Right atrium auricular region (tissue), 2 donors: ENCODE measurements around the gene SLC26A8. TPM values are rescaled to one million over a fixed set of nuclear protein-coding genes. Genes with fewer than 3 reads are reported as not detected.
"Not testable (repeated sequence)": the region's sequence is repeated elsewhere in the genome, so short reads cannot be mapped to it uniquely, and the experiment has no call there.

Experiments
- DNase-seq: peaks from one replicate; pipeline ENCODE4 v3.0.0-alpha.2; 2019; ENCODE audit warnings: low spot score
- H3K27ac ChIP-seq, 2 donors: fragments of 200-600 bp; sonication (generic); 1 replicate in 1 of 2; 2 replicates in 1 of 2; pipeline ENCODE4 v1.5.1; 2016 to 2019
- H3K27me3 ChIP-seq, 2 donors: fragments of 200-600 bp; sonication (generic); one replicate each; pipeline versions ENCODE4 v1.5.1 to v1.6.0; 2017 to 2019
- H3K36me3 ChIP-seq: fragments of 200-600 bp; sonication (generic); one replicate; pipeline ENCODE4 v1.5.1; 2016
- H3K4me1 ChIP-seq, 2 donors: fragments of 200-600 bp; sonication (generic); one replicate each; pipeline versions ENCODE4 v1.5.1 to v1.6.0; 2017 to 2019
- H3K4me3 ChIP-seq, 2 donors: fragments of 200-600 bp; sonication (generic); 1 replicate in 1 of 2; 2 replicates in 1 of 2; pipeline ENCODE4 v1.5.1; 2017 to 2019; ENCODE audit warnings: mild to moderate bottlenecking in 1 of 2, moderate library complexity in 1 of 2
- H3K9me3 ChIP-seq, 2 donors: fragments of 200-600 bp; sonication (generic); one replicate each; pipeline ENCODE4 v1.5.1; 2019
- total RNA-seq, 2 donors: library from RNA; depleted of rRNA; stranded (reverse); fragments of >200 nt; gene quantifications; one replicate each; pipeline ENCODE4 v1.1.0, GENCODE V29; 2016
- TF ChIP-seq, protein P1 (sequence below), 2 donors: fragments of 200-600 bp; sonication (generic); IDR thresholded peaks; one replicate each; pipeline ENCODE4 v1.5.1; 2019; ENCODE audit warnings: antibody characterized with exemption in 2 of 2

The SLC26A8 gene
- total RNA-seq, 2 donors from 2014 or later: not detected

DNA sequence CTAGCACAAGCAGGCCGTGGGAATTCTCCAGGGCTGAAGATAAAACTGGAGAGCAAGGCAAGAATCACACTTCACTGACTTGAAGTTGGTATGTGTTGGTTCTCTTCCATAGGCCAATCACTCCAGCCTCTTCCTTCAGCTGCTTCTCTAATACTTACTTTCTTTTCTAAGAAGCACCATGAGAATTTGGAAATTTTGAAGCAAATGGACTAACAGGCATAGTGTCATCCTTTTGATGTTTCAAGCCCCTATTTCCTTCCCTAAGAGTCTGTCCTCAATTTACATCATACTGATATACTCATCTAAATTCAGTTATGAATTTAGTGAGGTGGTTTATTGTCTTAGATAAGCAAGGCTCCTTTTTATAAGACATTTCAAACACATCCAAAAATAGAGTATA is 24.0 kb downstream of the SLC26A8 start:
- no peaks in the 10 kb centered on the region for H3K27me3 ChIP-seq
- TF ChIP-seq, protein P1, sequence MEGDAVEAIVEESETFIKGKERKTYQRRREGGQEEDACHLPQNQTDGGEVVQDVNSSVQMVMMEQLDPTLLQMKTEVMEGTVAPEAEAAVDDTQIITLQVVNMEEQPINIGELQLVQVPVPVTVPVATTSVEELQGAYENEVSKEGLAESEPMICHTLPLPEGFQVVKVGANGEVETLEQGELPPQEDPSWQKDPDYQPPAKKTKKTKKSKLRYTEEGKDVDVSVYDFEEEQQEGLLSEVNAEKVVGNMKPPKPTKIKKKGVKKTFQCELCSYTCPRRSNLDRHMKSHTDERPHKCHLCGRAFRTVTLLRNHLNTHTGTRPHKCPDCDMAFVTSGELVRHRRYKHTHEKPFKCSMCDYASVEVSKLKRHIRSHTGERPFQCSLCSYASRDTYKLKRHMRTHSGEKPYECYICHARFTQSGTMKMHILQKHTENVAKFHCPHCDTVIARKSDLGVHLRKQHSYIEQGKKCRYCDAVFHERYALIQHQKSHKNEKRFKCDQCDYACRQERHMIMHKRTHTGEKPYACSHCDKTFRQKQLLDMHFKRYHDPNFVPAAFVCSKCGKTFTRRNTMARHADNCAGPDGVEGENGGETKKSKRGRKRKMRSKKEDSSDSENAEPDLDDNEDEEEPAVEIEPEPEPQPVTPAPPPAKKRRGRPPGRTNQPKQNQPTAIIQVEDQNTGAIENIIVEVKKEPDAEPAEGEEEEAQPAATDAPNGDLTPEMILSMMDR (IDR thresholded peaks at IDR 0.05): no peak
- H3K4me3 ChIP-seq: no peak overlapping the region
- no peaks in the 10 kb centered on the region for H3K4me1 ChIP-seq
- no peak overlapping the region for H3K27ac ChIP-seq
- H3K9me3 ChIP-seq: no peaks in the 10 kb centered on the region
- no peaks in the 10 kb centered on the region for H3K36me3 ChIP-seq
- no peak for DNase-seq

DNA sequence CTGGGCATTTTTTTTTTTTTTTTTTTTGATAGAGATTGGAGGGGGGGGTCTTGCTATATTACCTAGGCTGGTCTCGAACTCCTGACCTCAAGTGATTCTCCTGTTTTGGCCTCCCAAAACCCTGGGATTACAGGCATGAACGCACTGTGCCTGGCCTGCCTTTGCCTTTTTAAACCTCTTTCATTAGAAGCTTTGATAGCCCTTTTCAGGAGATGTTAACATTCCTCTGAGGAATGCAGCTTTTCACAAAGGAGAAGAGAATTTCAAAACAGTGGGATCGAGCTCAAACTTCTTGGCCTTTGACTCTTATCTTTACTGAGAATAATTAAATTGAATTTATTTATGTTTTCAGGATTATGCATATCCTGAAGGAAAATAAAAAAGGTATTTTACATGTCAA is 31.3 kb downstream of the SLC26A8 start:
- H3K4me3 ChIP-seq: no peak overlapping the region
- H3K27ac ChIP-seq: no peak overlapping the region
- no peaks in the 10 kb centered on the region for H3K36me3 ChIP-seq
- H3K27me3 ChIP-seq: no peaks in the 10 kb centered on the region
- H3K9me3 ChIP-seq: no peaks in the 10 kb centered on the region
- no peaks in the 10 kb centered on the region for H3K4me1 ChIP-seq
- TF ChIP-seq, protein P1 (IDR thresholded peaks at IDR 0.05): no peak
- DNase-seq: no peak

DNA sequence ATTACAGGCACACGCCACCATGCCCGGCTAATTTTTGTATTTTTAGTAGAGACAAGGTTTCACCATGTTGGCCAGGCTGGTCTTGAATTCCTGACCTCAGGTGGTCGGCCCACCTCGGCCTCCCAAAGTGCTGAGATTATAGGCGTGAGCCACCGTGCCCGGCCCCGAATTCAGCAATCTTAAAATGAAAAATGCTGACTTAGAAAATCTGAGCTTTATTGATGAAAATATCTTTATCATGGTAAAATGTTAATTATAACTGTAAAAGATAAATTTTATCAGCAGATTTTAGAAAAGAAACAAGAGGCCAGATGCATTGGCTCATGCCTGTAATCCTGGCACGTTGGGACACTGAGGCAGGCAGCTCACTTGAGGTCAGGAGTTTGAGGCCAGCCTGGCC is 36.4 kb downstream of the SLC26A8 start:
- H3K4me1 ChIP-seq, H3K36me3 ChIP-seq, DNase-seq, H3K27ac ChIP-seq, H3K27me3 ChIP-seq, H3K9me3 ChIP-seq, H3K4me3 ChIP-seq: not testable (repeated sequence)

DNA sequence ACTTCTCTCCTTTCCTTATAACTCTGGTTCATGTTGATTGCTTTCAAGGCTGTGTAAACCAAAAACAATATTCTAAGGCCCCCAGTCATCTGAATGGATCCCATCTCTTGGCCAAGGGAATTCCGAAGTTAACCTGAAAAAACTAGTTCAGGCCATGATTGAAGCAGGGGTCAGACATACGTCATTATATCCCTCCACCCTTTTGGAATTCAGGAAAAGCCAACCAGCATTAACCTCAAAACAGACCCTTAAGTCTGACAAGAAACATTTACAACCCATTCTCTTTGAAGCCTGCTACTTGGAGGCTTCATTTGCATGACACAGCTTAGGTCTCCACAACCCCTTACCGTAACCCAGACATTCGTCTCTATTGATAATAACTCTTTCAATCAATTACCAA is 39.7 kb downstream of the SLC26A8 start:
- Histone ChIP-seq H3K9me3 (no peaks in the 10 kb centered on the region), H3K4me1 (no peaks in the 10 kb centered on the region), H3K36me3 (no peaks in the 10 kb centered on the region), H3K4me3 (no peak overlapping the region), H3K27ac (no peak overlapping the region), H3K27me3 (no peaks in the 10 kb centered on the region)
- TF ChIP-seq, protein P1 (IDR thresholded peaks at IDR 0.05): no peak
- no peak for DNase-seq

DNA sequence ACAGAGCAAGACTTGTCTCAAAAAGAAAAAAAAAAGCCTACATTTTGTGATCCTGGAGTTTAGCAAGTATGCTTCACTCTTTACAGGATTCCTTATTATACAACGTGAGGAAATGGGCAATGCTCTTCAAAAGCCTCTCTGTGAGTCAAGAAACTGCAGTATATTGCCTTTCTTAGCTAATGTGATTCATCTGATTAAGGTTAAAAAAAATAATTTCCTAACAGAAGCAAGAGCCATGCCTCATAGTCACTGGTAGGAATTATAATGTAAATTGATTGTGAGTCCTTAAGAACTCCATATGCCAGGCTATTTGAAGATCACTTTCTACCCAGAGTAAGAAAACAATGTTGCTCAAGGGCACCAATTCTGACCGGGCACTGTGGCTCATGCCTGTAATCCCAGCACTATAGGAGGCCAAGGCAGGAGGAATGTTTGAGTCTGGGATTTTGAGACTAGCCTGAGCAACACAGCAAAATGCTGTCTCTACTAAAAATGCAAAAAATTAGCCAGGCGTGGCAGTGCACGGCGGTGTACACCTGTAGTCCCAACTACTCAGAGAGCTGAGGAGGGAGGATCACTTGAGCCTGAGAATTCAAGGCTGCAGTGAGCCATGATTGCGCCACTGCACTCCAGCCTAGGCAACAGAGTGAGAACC is 43.3 kb downstream of the SLC26A8 start:
- Histone ChIP-seq H3K4me1 (no peaks in the 10 kb centered on the region), H3K4me3 (no peak overlapping the region), H3K9me3 (no peaks in the 10 kb centered on the region), H3K27me3 (no peaks in the 10 kb centered on the region), H3K27ac (no peak overlapping the region), H3K36me3 (no peaks in the 10 kb centered on the region)
- DNase-seq: no peak
- TF ChIP-seq, protein P1 (IDR thresholded peaks at IDR 0.05): no peak

DNA sequence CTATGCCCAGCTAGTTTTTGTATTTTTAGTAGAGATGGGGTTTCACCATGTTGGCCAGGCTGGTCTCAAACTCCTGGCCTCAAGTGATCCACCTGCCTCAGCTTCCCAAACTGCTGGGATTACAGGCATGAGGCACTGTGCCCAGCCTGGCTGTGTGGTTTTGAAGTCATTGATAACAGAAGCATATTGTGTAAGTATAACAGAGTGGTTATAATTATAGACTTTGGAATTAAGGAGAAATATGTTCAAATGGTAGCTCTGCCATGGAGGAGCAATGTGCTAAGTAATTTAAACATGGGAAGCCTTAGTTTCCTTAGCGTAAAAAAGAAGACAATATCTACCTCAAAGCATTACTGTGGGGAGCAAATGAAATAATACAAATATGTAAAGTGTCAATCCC is 44.3 kb downstream of the SLC26A8 start:
- H3K4me3 ChIP-seq, H3K36me3 ChIP-seq, H3K9me3 ChIP-seq, H3K4me1 ChIP-seq, H3K27ac ChIP-seq, DNase-seq, H3K27me3 ChIP-seq: not testable (repeated sequence)

DNA sequence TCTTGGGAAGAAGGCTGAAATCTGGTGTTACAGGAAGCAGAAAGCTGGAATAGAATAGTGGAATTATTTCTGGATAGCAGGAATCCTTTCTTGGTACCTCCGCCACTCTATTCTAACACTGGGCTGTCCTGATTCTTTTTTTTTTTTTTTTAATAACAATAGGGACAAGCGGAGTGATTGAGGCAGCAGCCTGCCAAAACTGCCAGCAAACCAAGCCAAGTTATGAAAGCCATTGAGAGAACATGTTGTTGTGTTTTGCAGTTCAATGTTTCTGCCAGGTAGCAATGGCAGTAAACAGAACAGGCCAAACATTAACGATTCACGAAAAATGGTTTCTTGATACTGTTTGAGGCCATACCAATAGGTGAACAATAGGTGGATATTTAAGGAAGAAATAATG is 47.1 kb downstream of the SLC26A8 start:
- Histone ChIP-seq H3K36me3 (no peaks in the 10 kb centered on the region), H3K4me1 (no peaks in the 10 kb centered on the region), H3K4me3 (no peak overlapping the region), H3K27me3 (no peaks in the 10 kb centered on the region), H3K9me3 (no peaks in the 10 kb centered on the region), H3K27ac (no peak overlapping the region)
- no peak for DNase-seq
- TF ChIP-seq, protein P1 (IDR thresholded peaks at IDR 0.05): no peak
